HEK293 (cell line): ENCODE data around the gene OR5K4.

ENCODE experiments used
- CTCF ChIA-PET: fragments of 350-600 bp; formaldehyde crosslinking; extraction: SDS; loops from one replicate; lab custom pipeline; 2021; ENCODE audit warnings: antibody characterized with exemption; lab: Yijun Ruan, JAX
- POLR2A ChIA-PET: fragments of 300-600 bp; formaldehyde crosslinking; extraction: SDS; loops from one replicate; lab custom pipeline; 2020; ENCODE audit warnings: antibody characterized with exemption, inconsistent platforms; lab: Yijun Ruan, JAX
- H3K27ac ChIP-seq: fragments of 200-500 bp; sonication (Bioruptor generic); 2 replicates; pipeline ENCODE4 v1.5.1; 2014; ENCODE audit warnings: low read depth, low read length, control low read depth, inconsistent platforms; ENCODE audit errors: extremely low read depth
- H3K36me3 ChIP-seq, 2 experiments: fragments of 200-500 bp in 1 of 2; sonication (Bioruptor generic) in 1 of 2; 1 replicate in 1 of 2; 2 replicates in 1 of 2; pipeline ENCODE4 v1.5.1; 2014 to 2017; ENCODE audit warnings: inconsistent platforms in 2 of 2, low read length in 2 of 2; ENCODE audit not compliant: control insufficient read depth in 2 of 2, insufficient read depth in 1 of 2
- H3K4me1 ChIP-seq: fragments of 200-500 bp; sonication (Bioruptor generic); 2 replicates; pipeline ENCODE4 v1.5.1; 2014; ENCODE audit warnings: mild to moderate bottlenecking, low read length, inconsistent platforms; ENCODE audit not compliant: control insufficient read depth, insufficient read depth
- H3K4me3 ChIP-seq: 2 replicates; pipeline ENCODE4 v1.5.1; 2011; ENCODE audit warnings: low read depth, mild to moderate bottlenecking, control low read depth, low read length, moderate library complexity
- H3K9me3 ChIP-seq: fragments of 200-500 bp; sonication (Bioruptor generic); 2 replicates; pipeline ENCODE4 v1.5.1; 2014; ENCODE audit warnings: low read depth, low read length, inconsistent platforms; ENCODE audit not compliant: control insufficient read depth, insufficient read depth
- BCL11B ChIP-seq: fragments of 450-650 bp; formaldehyde crosslinking; IDR thresholded peaks from 2 replicates; pipeline ENCODE4 v1.5.1; 2016; ENCODE audit warnings: low read depth, missing biosample characterization, missing genetic modification characterization
- GLIS1 ChIP-seq: fragments of 450-650 bp; formaldehyde crosslinking; IDR thresholded peaks from 2 replicates; pipeline ENCODE4 v1.5.1; 2016; ENCODE audit warnings: missing biosample characterization, missing genetic modification characterization
- MYNN ChIP-seq: fragments of 450-650 bp; formaldehyde crosslinking; IDR thresholded peaks from 2 replicates; pipeline ENCODE4 v1.5.1; 2016; ENCODE audit warnings: missing biosample characterization, missing genetic modification characterization, borderline replicate concordance
- SETDB1 ChIP-seq: IDR thresholded peaks from one replicate; pipeline ENCODE4 v1.6.1; 2017; ENCODE audit warnings: mild to moderate bottlenecking, low read length, moderate library complexity, mixed read lengths; ENCODE audit not compliant: insufficient read length
- SP7 ChIP-seq: fragments of 450-650 bp; formaldehyde crosslinking; IDR thresholded peaks from 2 replicates; pipeline ENCODE4 v1.5.1; 2016; ENCODE audit warnings: missing biosample characterization, missing genetic modification characterization
- TRIM28 ChIP-seq: IDR thresholded peaks from 2 replicates; pipeline ENCODE4 v1.6.1; 2011; ENCODE audit warnings: low read length, control low read depth, borderline replicate concordance
- ZNF132 ChIP-seq: fragments of 450-650 bp; formaldehyde crosslinking; IDR thresholded peaks from 2 replicates; pipeline ENCODE4 v1.5.1; 2017; ENCODE audit warnings: missing biosample characterization, missing genetic modification characterization, borderline replicate concordance
- ZNF529 ChIP-seq: fragments of 450-650 bp; formaldehyde crosslinking; IDR thresholded peaks from 2 replicates; pipeline ENCODE4 v1.5.1; 2017; ENCODE audit warnings: missing genetic modification characterization, missing biosample characterization; ENCODE audit not compliant: insufficient replicate concordance
- ZNF623 ChIP-seq: fragments of 450-650 bp; formaldehyde crosslinking; IDR thresholded peaks from 2 replicates; pipeline ENCODE4 v1.5.1; 2016; ENCODE audit warnings: missing biosample characterization, missing genetic modification characterization
- ZNF645 ChIP-seq: fragments of 450-650 bp; formaldehyde crosslinking; IDR thresholded peaks from 2 replicates; pipeline ENCODE4; 2016; ENCODE audit warnings: missing biosample characterization, missing genetic modification characterization
- TF ChIP-seq, protein P1 (sequence below): fragments of 450-650 bp; formaldehyde crosslinking; IDR thresholded peaks from 2 replicates; pipeline ENCODE4 v1.5.1; 2016; ENCODE audit warnings: missing biosample characterization, missing genetic modification characterization
- TF ChIP-seq, protein P2 (sequence below): fragments of 450-650 bp; formaldehyde crosslinking; IDR thresholded peaks from 2 replicates; pipeline ENCODE4 v1.5.1; 2016; ENCODE audit warnings: missing biosample characterization, missing genetic modification characterization

Gene OR5K4

GRCh38 chr3:98398513-98398912, 44.9 kb downstream of the OR5K4 start (continued):
- TF ChIP-seq, protein P1, sequence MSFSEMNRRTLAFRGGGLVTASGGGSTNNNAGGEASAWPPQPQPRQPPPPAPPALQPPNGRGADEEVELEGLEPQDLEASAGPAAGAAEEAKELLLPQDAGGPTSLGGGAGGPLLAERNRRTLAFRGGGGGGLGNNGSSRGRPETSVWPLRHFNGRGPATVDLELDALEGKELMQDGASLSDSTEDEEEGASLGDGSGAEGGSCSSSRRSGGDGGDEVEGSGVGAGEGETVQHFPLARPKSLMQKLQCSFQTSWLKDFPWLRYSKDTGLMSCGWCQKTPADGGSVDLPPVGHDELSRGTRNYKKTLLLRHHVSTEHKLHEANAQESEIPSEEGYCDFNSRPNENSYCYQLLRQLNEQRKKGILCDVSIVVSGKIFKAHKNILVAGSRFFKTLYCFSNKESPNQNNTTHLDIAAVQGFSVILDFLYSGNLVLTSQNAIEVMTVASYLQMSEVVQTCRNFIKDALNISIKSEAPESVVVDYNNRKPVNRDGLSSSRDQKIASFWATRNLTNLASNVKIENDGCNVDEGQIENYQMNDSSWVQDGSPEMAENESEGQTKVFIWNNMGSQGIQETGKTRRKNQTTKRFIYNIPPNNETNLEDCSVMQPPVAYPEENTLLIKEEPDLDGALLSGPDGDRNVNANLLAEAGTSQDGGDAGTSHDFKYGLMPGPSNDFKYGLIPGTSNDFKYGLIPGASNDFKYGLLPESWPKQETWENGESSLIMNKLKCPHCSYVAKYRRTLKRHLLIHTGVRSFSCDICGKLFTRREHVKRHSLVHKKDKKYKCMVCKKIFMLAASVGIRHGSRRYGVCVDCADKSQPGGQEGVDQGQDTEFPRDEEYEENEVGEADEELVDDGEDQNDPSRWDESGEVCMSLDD (tag by site-specific recombination), result no peak
- TF ChIP-seq, protein P2, sequence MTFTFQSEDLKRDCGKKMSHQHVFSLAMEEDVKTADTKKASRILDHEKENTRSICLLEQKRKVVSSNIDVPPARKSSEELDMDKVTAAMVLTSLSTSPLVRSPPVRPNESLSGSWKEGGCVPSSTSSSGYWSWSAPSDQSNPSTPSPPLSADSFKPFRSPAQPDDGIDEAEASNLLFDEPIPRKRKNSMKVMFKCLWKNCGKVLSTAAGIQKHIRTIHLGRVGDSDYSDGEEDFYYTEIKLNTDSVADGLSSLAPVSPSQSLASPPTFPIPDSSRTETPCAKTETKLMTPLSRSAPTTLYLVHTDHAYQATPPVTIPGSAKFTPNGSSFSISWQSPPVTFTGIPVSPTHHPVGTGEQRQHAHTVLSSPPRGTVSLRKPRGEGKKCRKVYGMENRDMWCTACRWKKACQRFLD, result no peak
- TF ChIP-seq ZNF623 (tag by site-specific recombination), result no peak
- TF ChIP-seq MYNN (tag by site-specific recombination), result no peak
- no peak for TF ChIP-seq BCL11B
- TF ChIP-seq SP7 (tag by site-specific recombination), result no peak
- TF ChIP-seq, all 188 proteins: peak for 0

DNA sequence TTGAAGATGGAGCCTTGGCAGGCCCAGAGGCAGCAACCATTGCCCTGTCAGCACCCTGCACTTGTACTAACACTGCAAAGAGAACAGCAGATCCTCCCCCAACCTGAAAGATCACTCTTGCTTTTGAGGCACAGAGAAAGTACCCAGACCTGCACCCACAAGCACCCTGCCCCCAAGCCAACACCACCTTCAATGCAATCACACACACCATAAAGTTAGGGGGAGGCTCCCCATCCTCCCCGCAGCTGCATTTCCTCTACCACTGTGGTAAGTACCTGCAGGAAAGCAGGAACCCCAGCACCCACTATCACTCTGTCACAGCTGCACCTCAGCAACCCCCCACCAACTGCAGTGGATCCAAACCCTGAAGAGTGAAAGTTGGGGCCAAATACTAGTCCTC, 48.9 kb downstream of the OR5K4 start:
- H3K9me3 ChIP-seq, result no peaks in the 10 kb centered on the region
- no peak overlapping the region for H3K4me3 ChIP-seq
- no peaks in the 10 kb centered on the region for H3K36me3 ChIP-seq
- no peaks in the 10 kb centered on the region for H3K4me1 ChIP-seq
- H3K27ac ChIP-seq, result no peak overlapping the region
- CTCF ChIA-PET, result no interaction called here
- TF ChIP-seq GLIS1 (tag by site-specific recombination) (no peak), ZNF132 (tag by site-specific recombination) (no peak)
- TF ChIP-seq, all 188 proteins: peak for 0
- POLR2A ChIA-PET, result no interaction called here

DNA sequence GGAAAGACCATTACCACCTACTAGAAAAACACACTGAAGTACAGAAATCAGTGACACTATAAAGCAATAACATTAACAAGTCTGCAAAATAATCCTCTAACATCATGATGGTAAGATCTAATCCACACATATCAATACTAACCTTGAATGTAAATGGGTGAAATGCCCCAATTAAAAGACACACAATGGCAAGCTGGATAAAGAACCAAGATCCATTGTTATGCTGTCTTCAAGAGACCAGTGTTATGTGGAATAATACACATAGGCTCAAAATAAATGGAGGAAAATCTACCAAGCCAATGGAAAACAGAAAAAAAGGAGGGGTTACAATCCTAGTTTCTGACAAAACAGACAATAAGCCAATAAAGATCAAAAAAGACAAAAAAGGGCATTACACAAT, 50.4 kb downstream of the OR5K4 start:
- ChIA-PET CTCF (no interaction called here), POLR2A (no interaction called here)
- H3K36me3 ChIP-seq, result no peaks in the 10 kb centered on the region
- H3K9me3 ChIP-seq, result no peaks in the 10 kb centered on the region
- H3K27ac ChIP-seq, result no peak overlapping the region
- no peak overlapping the region for H3K4me3 ChIP-seq
- H3K4me1 ChIP-seq, result no peaks in the 10 kb centered on the region
- TF ChIP-seq SETDB1, result peak; percentile 90
- peak; percentile 81 for TF ChIP-seq ZNF529 (tag by site-specific recombination)
- no peak for TF ChIP-seq ZNF645
- TF ChIP-seq TRIM28, result 0 out of 2 replicates have a peak, but pooled peaks have one; percentile 48
